ENCODE data around the gene FBXL13.

Gene FBXL13

DNA sequence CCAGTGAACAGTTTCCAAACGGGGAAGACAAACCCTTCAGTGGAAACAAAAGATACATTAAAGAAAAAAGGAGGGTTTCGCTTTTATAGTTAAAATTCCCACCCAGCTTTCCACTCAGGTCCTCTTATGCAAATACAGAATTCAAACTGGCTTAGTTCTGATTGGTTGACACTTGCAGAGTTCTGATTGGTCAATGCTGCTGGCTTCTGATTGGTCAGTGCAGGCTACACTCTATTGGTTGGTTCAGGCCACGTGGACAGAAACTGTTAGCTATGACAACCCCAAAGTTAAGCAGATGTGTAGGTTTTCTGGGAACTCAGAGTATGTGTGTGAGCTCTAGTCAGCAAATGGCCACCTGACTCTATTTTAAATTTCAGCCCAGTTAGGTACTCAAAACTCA lies 80.0 kb downstream of the FBXL13 start:
- H3K79me2 ChIP-seq (ENCODE audit: insufficient read depth, low read length) = no peaks in the 10 kb centered on the region
- no peak overlapping the region for H3K9ac ChIP-seq (ENCODE audit: low read length)
- TF ChIP-seq EZH2 (IDR thresholded peaks at IDR 0.05; ENCODE audit: borderline replicate concordance, low read length) = no peak
- TF ChIP-seq, protein P1, sequence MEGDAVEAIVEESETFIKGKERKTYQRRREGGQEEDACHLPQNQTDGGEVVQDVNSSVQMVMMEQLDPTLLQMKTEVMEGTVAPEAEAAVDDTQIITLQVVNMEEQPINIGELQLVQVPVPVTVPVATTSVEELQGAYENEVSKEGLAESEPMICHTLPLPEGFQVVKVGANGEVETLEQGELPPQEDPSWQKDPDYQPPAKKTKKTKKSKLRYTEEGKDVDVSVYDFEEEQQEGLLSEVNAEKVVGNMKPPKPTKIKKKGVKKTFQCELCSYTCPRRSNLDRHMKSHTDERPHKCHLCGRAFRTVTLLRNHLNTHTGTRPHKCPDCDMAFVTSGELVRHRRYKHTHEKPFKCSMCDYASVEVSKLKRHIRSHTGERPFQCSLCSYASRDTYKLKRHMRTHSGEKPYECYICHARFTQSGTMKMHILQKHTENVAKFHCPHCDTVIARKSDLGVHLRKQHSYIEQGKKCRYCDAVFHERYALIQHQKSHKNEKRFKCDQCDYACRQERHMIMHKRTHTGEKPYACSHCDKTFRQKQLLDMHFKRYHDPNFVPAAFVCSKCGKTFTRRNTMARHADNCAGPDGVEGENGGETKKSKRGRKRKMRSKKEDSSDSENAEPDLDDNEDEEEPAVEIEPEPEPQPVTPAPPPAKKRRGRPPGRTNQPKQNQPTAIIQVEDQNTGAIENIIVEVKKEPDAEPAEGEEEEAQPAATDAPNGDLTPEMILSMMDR (IDR thresholded peaks at IDR 0.05; ENCODE audit: low read length) = no peak
- H3K27ac ChIP-seq (ENCODE audit: low read depth, low read length, poor library complexity, severe bottlenecking) = no peak overlapping the region
- no peaks in the 10 kb centered on the region for H3K27me3 ChIP-seq (ENCODE audit: insufficient read depth, low read length)
- no peak overlapping the region for H2AFZ ChIP-seq (ENCODE audit: low read length)
- no peaks in the 10 kb centered on the region for H4K20me1 ChIP-seq (ENCODE audit: insufficient read depth, low read length)
- no peaks in the 10 kb centered on the region for H3K9me2 ChIP-seq (ENCODE audit: low read depth, low read length)
- no peaks in the 10 kb centered on the region for H3K36me3 ChIP-seq (ENCODE audit: insufficient read depth, low read length)
- H3K4me1 ChIP-seq (ENCODE audit: insufficient read depth, low read length, severe bottlenecking) = no peaks in the 10 kb centered on the region
- no peak overlapping the region for H3K4me2 ChIP-seq (ENCODE audit: low read length)
- no peaks in the 10 kb centered on the region for H3F3A ChIP-seq (ENCODE audit: insufficient read depth, low read length)
- peaks cover 6% of the 10 kb centered on the region; the same call in 1 of the 2 replicates for H3K9me3 ChIP-seq (ENCODE audit: low read length)
- no peak overlapping the region for H3K4me3 ChIP-seq (ENCODE audit: low read depth, low read length, poor library complexity, severe bottlenecking)

DNA sequence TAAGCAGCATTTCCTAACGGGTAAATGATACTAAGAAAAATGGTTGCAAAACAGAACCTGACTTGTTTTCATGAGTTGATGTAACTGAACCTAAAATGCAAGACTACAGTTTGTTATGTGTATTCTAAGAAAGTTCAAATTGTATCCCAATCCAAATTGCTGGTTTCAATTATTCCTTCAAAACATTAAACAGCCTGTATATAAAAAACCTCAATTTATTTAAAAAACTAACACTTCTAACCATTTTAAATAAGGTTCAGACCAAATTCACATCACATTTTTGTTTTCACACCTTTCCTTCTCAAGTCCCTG lies 80.9 kb downstream of the FBXL13 start:
- Histone ChIP-seq H3K36me3 (ENCODE audit: insufficient read depth, low read length) (no peaks in the 10 kb centered on the region), H2AFZ (ENCODE audit: low read length) (no peak overlapping the region), H3K27me3 (ENCODE audit: insufficient read depth, low read length) (no peaks in the 10 kb centered on the region), H3K4me1 (ENCODE audit: insufficient read depth, low read length, severe bottlenecking) (no peaks in the 10 kb centered on the region), H3K9me2 (ENCODE audit: low read depth, low read length) (no peaks in the 10 kb centered on the region), H3K9me3 (ENCODE audit: low read length) (peaks cover 6% of the 10 kb centered on the region; the same call in 1 of the 2 replicates), H3F3A (ENCODE audit: insufficient read depth, low read length) (no peaks in the 10 kb centered on the region), H3K27ac (ENCODE audit: low read depth, low read length, poor library complexity, severe bottlenecking) (no peak overlapping the region), H3K79me2 (ENCODE audit: insufficient read depth, low read length) (no peaks in the 10 kb centered on the region), H3K9ac (ENCODE audit: low read length) (no peak overlapping the region), H3K4me2 (ENCODE audit: low read length) (no peak overlapping the region), H3K4me3 (ENCODE audit: low read depth, low read length, poor library complexity, severe bottlenecking) (no peak overlapping the region), H4K20me1 (ENCODE audit: insufficient read depth, low read length) (no peaks in the 10 kb centered on the region)
- TF ChIP-seq EZH2 (IDR thresholded peaks at IDR 0.05; ENCODE audit: borderline replicate concordance, low read length) = no peak
- TF ChIP-seq, protein P1 (IDR thresholded peaks at IDR 0.05; ENCODE audit: low read length) = no peak

DNA sequence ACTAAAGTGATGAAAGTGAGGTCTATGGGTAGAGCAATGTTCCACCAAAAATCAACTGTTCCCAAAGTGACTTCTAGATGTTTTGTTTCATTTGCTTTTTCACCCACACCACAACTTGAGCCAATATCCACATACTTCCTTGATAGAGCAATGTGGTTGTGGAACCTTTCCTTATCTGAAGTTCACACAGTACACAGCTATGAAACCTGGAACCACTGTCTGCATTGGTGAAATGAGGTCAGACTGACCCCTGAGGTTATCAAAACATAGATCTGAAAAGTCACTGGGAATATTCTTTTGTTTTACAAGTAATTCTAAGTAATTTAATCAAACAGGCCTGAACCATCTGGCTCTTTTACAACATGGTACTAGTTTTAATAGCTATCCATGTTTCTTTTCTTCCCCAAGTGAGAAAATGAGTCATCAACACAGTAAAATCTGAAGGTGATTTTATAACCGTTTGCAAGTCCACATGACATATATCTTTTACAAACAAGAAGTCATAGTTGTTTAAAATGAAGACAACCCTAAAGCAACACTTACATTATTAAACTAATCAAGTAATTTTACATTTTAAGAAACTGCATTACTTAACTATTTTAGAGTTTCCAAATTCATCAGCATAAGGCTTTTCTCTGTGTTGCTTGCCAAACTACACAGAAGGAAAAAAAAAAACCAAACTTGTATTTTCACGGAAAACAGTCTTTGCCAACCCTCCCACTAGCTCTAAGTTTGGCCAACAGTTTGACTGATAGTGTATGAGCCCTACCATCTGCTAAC lies 81.5 kb downstream of the FBXL13 start:
- no peak for TF ChIP-seq EZH2 (IDR thresholded peaks at IDR 0.05; ENCODE audit: borderline replicate concordance, low read length)
- TF ChIP-seq, protein P1 (IDR thresholded peaks at IDR 0.05; ENCODE audit: low read length) = no peak
- H3K9me3 ChIP-seq (ENCODE audit: low read length) = peaks cover 6% of the 10 kb centered on the region; the same call in 1 of the 2 replicates
- H3K9me2 ChIP-seq (ENCODE audit: low read depth, low read length) = no peaks in the 10 kb centered on the region
- H3K9ac ChIP-seq (ENCODE audit: low read length) = no peak overlapping the region
- H3K36me3 ChIP-seq (ENCODE audit: insufficient read depth, low read length) = no peaks in the 10 kb centered on the region
- H4K20me1 ChIP-seq (ENCODE audit: insufficient read depth, low read length) = no peaks in the 10 kb centered on the region
- no peaks in the 10 kb centered on the region for H3K4me1 ChIP-seq (ENCODE audit: insufficient read depth, low read length, severe bottlenecking)
- no peak overlapping the region for H3K27ac ChIP-seq (ENCODE audit: low read depth, low read length, poor library complexity, severe bottlenecking)
- no peaks in the 10 kb centered on the region for H3F3A ChIP-seq (ENCODE audit: insufficient read depth, low read length)
- no peaks in the 10 kb centered on the region for H3K27me3 ChIP-seq (ENCODE audit: insufficient read depth, low read length)
- no peak overlapping the region for H3K4me3 ChIP-seq (ENCODE audit: low read depth, low read length, poor library complexity, severe bottlenecking)
- no peaks in the 10 kb centered on the region for H3K79me2 ChIP-seq (ENCODE audit: insufficient read depth, low read length)
- no peak overlapping the region for H3K4me2 ChIP-seq (ENCODE audit: low read length)
- no peak overlapping the region for H2AFZ ChIP-seq (ENCODE audit: low read length)
